ENCODE measurements around the gene RNF8. TPM values are rescaled to one million over a fixed set of nuclear protein-coding genes. Genes with fewer than 3 reads are reported as not detected.

The RNF8 gene
- total and polyA plus RNA-seq, 2 donors (not counting 3 experiments of a cell fraction or from before 2014, with no cell fraction given): 16.6 to 27.3 TPM

DNA sequence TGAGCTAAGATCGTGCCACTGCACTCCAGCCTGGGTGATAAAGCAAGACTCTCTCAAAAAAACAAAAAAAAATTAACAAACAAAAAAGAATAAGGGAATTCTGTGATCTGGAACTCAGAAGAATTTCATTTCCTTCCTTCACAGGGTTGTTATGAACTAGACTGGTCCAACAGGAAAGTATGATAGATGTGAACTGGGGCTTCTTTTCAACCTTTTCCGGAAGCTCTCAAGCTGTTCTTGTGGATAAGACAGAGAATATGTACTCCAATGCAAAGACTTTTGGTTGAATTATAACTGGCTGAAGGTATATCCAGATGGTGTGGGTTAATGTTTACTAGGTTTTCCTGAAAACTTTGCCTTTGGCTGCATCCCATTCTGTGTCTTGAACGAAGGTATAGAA, 5.3 kb downstream of the RNF8 start:
- BruUV-seq (replicated peaks): no TSS peak
- FAIRE-seq: no peak

DNA sequence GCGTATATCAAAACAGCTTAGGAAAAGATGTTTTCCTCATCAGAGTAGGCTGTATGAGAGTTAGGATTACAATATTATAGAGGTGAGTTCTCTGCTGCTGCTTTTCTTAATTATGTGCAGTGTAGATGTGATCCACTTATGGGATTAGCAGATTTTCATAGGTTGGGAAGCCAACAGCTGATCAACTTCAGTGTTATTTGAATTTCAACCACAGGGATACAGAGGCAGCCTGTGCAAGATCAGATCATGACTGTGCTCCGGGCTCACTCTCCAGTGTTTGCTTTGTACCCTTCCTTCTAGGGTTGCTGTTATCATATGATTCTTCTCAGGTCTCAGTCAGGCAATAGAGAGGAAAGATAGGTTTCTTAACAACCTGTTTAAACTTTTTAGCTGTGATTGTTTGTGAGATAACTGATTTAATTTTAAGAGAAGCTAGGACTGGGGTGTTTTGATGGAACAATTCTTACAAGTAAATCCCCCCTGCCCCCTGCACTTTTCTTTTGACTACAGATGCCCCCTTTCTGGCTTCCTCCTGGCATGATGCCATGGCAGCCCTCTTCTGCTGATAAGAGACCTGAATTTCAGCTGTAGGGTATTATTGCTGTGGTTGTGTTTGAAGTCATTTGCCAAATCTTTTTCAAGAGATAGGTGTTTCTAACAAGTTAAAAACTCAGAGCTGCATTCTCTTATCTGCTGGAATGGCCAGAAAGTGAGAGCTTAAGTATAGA, 8.5 kb downstream of the RNF8 start:
- peak; percentile 49 for DNase-seq (ENCODE audit: low read depth, low spot score)
- no peak overlapping the region for H3K4me2 ChIP-seq (ENCODE audit: insufficient read depth, low read length)
- no peaks in the 10 kb centered on the region for H3K27me3 ChIP-seq (ENCODE audit: control insufficient read depth in 2 of 2, insufficient read depth in 2 of 2, low read length in 2 of 2)
- H3K36me3 ChIP-seq (ENCODE audit: control insufficient read depth in 2 of 2, extremely low read depth in 1 of 2, insufficient read depth in 2 of 2, low read length in 2 of 2): peaks cover 0 to 7% of the 10 kb centered on the region in 2 experiments
- H3K9me3 ChIP-seq (replicated peaks; ENCODE audit: control insufficient read depth, insufficient read depth, low read length): no peaks in the 10 kb centered on the region
- intact Hi-C loops (cut with micrococcal nuclease): no loop called here
- CTCF ChIA-PET: interaction anchor here (0.7 to 1.7 kb wide), 4 partner anchors 11 to 36 kb away, joined by 3 to 5 read pairs (median 4); no protein-coding TSS in a partner anchor
- H3K79me2 ChIP-seq (ENCODE audit: control insufficient read depth, insufficient read depth, low read length): peaks cover 7% of the 10 kb centered on the region
- no peak overlapping the region for H3K9ac ChIP-seq (replicated peaks; ENCODE audit: extremely low read depth, insufficient read depth, low read length)
- dilution Hi-C loops (cut with MboI; ENCODE audit: extremely low pct_ligation_motif_present, low sequenced_read_pairs): no loop called here
- H2AFZ ChIP-seq (ENCODE audit: low read depth, low read length): no peak overlapping the region
- H3K27ac ChIP-seq (ENCODE audit: insufficient read depth, low read depth, low read length): no peak overlapping the region
- BruUV-seq (replicated peaks): no TSS peak
- POLR2A ChIA-PET: no interaction called here
- H3K9me1 ChIP-seq (replicated peaks; ENCODE audit: control insufficient read depth, extremely low read depth, insufficient read depth, low read length): no peaks in the 10 kb centered on the region
- TF ChIP-seq, protein P1, sequence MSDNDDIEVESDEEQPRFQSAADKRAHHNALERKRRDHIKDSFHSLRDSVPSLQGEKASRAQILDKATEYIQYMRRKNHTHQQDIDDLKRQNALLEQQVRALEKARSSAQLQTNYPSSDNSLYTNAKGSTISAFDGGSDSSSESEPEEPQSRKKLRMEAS (IDR thresholded peaks at IDR 0.05; ENCODE audit: insufficient read depth, insufficient read length): no peak
- TF ChIP-seq, protein P2, sequence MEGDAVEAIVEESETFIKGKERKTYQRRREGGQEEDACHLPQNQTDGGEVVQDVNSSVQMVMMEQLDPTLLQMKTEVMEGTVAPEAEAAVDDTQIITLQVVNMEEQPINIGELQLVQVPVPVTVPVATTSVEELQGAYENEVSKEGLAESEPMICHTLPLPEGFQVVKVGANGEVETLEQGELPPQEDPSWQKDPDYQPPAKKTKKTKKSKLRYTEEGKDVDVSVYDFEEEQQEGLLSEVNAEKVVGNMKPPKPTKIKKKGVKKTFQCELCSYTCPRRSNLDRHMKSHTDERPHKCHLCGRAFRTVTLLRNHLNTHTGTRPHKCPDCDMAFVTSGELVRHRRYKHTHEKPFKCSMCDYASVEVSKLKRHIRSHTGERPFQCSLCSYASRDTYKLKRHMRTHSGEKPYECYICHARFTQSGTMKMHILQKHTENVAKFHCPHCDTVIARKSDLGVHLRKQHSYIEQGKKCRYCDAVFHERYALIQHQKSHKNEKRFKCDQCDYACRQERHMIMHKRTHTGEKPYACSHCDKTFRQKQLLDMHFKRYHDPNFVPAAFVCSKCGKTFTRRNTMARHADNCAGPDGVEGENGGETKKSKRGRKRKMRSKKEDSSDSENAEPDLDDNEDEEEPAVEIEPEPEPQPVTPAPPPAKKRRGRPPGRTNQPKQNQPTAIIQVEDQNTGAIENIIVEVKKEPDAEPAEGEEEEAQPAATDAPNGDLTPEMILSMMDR (IDR thresholded peaks at IDR 0.05; ENCODE audit: extremely low read depth in 1 of 2, insufficient read depth in 1 of 2, low read depth in 1 of 2, low read length in 2 of 2): no peak
- TF ChIP-seq MYC (IDR thresholded peaks at IDR 0.05; ENCODE audit: low read depth, low read length): no peak
- TF ChIP-seq EZH2 (IDR thresholded peaks at IDR 0.05; ENCODE audit: borderline replicate concordance, low read depth, low read length, severe bottlenecking): no peak
- TF ChIP-seq FOS (IDR thresholded peaks at IDR 0.05; ENCODE audit: borderline replicate concordance, insufficient read depth, low read length): no peak
- TF ChIP-seq POLR2A (IDR thresholded peaks at IDR 0.05; ENCODE audit: low read depth, low read length): no peak
- TF ChIP-seq GATA2 (IDR thresholded peaks at IDR 0.05; ENCODE audit: insufficient read depth, insufficient read length, low read depth, low read length): no peak
- no peak for TF ChIP-seq JUN (IDR thresholded peaks at IDR 0.05; ENCODE audit: borderline replicate concordance, insufficient read depth, insufficient read length, low read depth)
- no peak for TF ChIP-seq POLR2AphosphoS5 (IDR thresholded peaks at IDR 0.05; ENCODE audit: insufficient read depth, low read depth, low read length)
- H3K4me1 ChIP-seq (ENCODE audit: control insufficient read depth, extremely low read depth, insufficient read depth, low read length): peaks cover 29% of the 10 kb centered on the region
- H3K4me3 ChIP-seq (replicated peaks in 1 of 3; ENCODE audit: insufficient read depth in 1 of 3, low read depth in 1 of 3, low read length in 3 of 3): no peak overlapping the region
- no peak for FAIRE-seq
- peaks cover 3% of the 10 kb centered on the region for H4K20me1 ChIP-seq (replicated peaks; ENCODE audit: control insufficient read depth, extremely low read depth, insufficient read depth, low read length)

More for the DNA sequence above, 5.3 kb downstream of the RNF8 start:
- Histone ChIP-seq H2AFZ (ENCODE audit: low read depth, low read length) (no peak overlapping the region), H3K36me3 (ENCODE audit: control insufficient read depth in 2 of 2, extremely low read depth in 1 of 2, insufficient read depth in 2 of 2, low read length in 2 of 2) (peaks cover 0 to 7% of the 10 kb centered on the region in 2 experiments), H3K9me3 (replicated peaks; ENCODE audit: control insufficient read depth, insufficient read depth, low read length) (no peaks in the 10 kb centered on the region), H3K4me2 (ENCODE audit: insufficient read depth, low read length) (peak overlapping the region; percentile 38), H3K4me3 (replicated peaks in 1 of 3; ENCODE audit: insufficient read depth in 1 of 3, low read depth in 1 of 3, low read length in 3 of 3) (no peak overlapping the region), H3K9me1 (replicated peaks; ENCODE audit: control insufficient read depth, extremely low read depth, insufficient read depth, low read length) (no peaks in the 10 kb centered on the region), H3K9ac (replicated peaks; ENCODE audit: extremely low read depth, insufficient read depth, low read length) (no peak overlapping the region), H3K27ac (ENCODE audit: insufficient read depth, low read depth, low read length) (no peak overlapping the region), H3K4me1 (ENCODE audit: control insufficient read depth, extremely low read depth, insufficient read depth, low read length) (peaks cover 30% of the 10 kb centered on the region), H4K20me1 (replicated peaks; ENCODE audit: control insufficient read depth, extremely low read depth, insufficient read depth, low read length) (no peaks in the 10 kb centered on the region), H3K79me2 (ENCODE audit: control insufficient read depth, insufficient read depth, low read length) (peaks cover 33% of the 10 kb centered on the region), H3K27me3 (ENCODE audit: control insufficient read depth in 2 of 2, insufficient read depth in 2 of 2, low read length in 2 of 2) (no peaks in the 10 kb centered on the region)
- dilution Hi-C loops (cut with MboI; ENCODE audit: extremely low pct_ligation_motif_present, low sequenced_read_pairs): no loop called here
- intact Hi-C loops (cut with micrococcal nuclease): no loop called here
- ChIA-PET CTCF (no interaction called here), POLR2A (no interaction called here)
- TF ChIP-seq MYC (IDR thresholded peaks at IDR 0.05; ENCODE audit: low read depth, low read length): no peak
- TF ChIP-seq GATA2 (IDR thresholded peaks at IDR 0.05; ENCODE audit: insufficient read depth, insufficient read length, low read depth, low read length): peak; percentile 26
- peak; percentile 87 for DNase-seq (ENCODE audit: low read depth, low spot score)
